ENCODE data around the gene CSRP3. TPM values are rescaled to one million over a fixed set of nuclear protein-coding genes. Genes with fewer than 3 reads are reported as not detected.

The CSRP3 gene
- total and polyA plus RNA-seq, 10 donors = 0.08 to 0.17 TPM; not detected in 8

DNA sequence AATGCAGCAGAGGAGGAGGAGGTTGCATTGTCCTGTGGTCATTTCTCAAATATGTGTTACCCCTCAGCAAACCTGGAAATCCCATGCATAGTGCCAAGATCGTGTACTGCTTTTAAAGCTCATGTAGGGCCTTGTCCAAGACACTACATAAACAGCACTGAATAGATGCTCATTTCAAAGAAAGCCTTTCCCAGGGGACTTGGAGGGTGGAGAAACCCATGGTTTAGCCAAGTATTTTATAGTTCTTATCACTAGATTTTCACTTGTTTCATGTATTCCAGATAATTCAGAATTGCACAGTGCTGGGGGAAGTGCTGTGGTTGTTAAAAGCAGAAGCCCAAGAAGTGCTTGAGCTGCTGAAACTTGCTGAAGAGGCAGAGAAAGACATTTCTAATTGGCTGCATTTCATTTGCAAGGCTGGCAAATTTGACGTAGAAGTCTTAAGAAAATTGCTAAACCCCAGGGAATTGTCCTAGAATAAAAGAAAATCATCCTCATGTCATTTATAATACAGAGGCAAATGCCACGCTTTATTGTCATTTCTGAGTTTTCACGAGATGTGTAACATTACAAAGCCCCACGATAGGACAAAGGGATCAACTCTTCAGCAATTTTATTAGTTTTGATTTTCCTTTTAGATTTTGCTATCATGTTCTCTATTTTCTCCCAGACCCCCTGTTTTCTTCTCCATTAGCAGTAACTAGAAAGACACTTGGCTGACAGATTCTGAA lies 20.1 kb downstream of the CSRP3 start:
- H3K9me3 ChIP-seq = no peaks in the 10 kb centered on the region
- H3K4me1 ChIP-seq = no peaks in the 10 kb centered on the region
- intact Hi-C loops (cut with DNase I; ENCODE audit: low total_unique reads) = no loop called here
- no peak for DNase-seq
- no peaks in the 10 kb centered on the region for H3K27me3 ChIP-seq (replicated peaks in 1 of 7)
- H3K36me3 ChIP-seq = peaks cover 0 to 18% (median 5%) of the 10 kb centered on the region in 6 donors
- 68 to 84% (median 77%) methylated on average over 5 of the region's 5 CpGs for WGBS, 5 donors
- TF ChIP-seq POLR2A (IDR thresholded peaks at IDR 0.05) = no peak
- TF ChIP-seq POLR2AphosphoS5 (IDR thresholded peaks at IDR 0.05) = no peak
- no peak for TF ChIP-seq CTCF (IDR thresholded peaks at IDR 0.05 in 8 of 11, conservative IDR thresholded peaks at IDR 0.05 in 3 of 11)
- H3K4me3 ChIP-seq = no peak overlapping the region
- no peak overlapping the region for H3K27ac ChIP-seq

DNA sequence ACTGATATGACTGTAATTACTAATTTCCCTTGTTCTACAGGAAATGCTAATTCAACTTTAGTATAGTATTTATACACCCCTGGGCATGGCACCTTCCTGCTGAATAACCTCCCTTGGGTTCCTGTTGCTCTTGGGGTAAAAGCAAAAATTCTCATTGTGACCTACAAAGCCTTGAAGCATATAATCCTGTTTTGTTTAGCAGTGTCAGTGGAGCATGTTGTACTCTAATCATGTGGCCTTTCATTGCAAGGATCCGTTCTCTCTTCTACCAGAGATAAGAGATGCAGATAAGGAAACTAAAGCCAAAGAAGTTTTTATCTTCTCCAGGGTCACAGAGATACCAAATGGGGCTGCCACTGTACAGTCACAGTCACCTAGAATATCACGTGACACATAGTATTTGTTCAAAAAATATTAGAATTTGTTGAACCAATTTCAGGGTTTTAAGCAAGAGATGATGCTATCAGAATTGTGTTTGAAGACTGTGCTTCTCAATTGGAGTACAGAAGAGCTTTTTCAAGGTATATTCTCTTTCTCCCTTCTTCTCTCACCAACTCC lies 25.1 kb downstream of the CSRP3 start:
- H3K4me3 ChIP-seq = no peak overlapping the region
- H3K9me3 ChIP-seq = no peaks in the 10 kb centered on the region
- intact Hi-C loops (cut with DNase I; ENCODE audit: low total_unique reads) = no loop called here
- peaks cover 0 to 64% (median 29%) of the 10 kb centered on the region in 6 donors for H3K36me3 ChIP-seq
- no peaks in the 10 kb centered on the region for H3K27me3 ChIP-seq (replicated peaks in 1 of 7)
- H3K27ac ChIP-seq = no peak overlapping the region
- WGBS, 5 donors = 67 to 79% (median 70%) methylated on average over 2 of the region's 2 CpGs
- DNase-seq = no peak
- TF ChIP-seq POLR2AphosphoS5 (IDR thresholded peaks at IDR 0.05) (no peak), CTCF (IDR thresholded peaks at IDR 0.05 in 8 of 11, conservative IDR thresholded peaks at IDR 0.05 in 3 of 11) (no peak), POLR2A (IDR thresholded peaks at IDR 0.05) (no peak)
- H3K4me1 ChIP-seq = no peaks in the 10 kb centered on the region

- Histone ChIP-seq H3K9me3 (no peaks in the 10 kb centered on the region), H3K36me3 (peaks cover 0 to 90% (median 43%) of the 10 kb centered on the region in 6 donors), H3K27me3 (replicated peaks in 1 of 7) (no peaks in the 10 kb centered on the region), H3K4me1 (no peaks in the 10 kb centered on the region), H3K4me3 (no peak overlapping the region), H3K27ac (no peak overlapping the region)
- TF ChIP-seq POLR2A (IDR thresholded peaks at IDR 0.05) (no peak), CTCF (IDR thresholded peaks at IDR 0.05 in 8 of 11, conservative IDR thresholded peaks at IDR 0.05 in 3 of 11) (no peak), POLR2AphosphoS5 (IDR thresholded peaks at IDR 0.05) (no peak)
- WGBS, 5 donors = 95 to 99% (median 96%) methylated on average over 7 of the region's 7 CpGs
- intact Hi-C loops (cut with DNase I; ENCODE audit: low total_unique reads) = no loop called here
- DNase-seq = no peak
Observed at GRCh38 chr11:19173964-19174638, 27.7 kb downstream of the CSRP3 start.

Measured in spleen (tissue), 11 donors.